Measurements from ENCODE around the gene ITGB8. TPM values are rescaled to one million over a fixed set of nuclear protein-coding genes. Genes with fewer than 3 reads are reported as not detected.

ITGB8 gene
- polyA plus RNA-seq, 1 donor from 2014 or later, result 12.2 TPM

DNA sequence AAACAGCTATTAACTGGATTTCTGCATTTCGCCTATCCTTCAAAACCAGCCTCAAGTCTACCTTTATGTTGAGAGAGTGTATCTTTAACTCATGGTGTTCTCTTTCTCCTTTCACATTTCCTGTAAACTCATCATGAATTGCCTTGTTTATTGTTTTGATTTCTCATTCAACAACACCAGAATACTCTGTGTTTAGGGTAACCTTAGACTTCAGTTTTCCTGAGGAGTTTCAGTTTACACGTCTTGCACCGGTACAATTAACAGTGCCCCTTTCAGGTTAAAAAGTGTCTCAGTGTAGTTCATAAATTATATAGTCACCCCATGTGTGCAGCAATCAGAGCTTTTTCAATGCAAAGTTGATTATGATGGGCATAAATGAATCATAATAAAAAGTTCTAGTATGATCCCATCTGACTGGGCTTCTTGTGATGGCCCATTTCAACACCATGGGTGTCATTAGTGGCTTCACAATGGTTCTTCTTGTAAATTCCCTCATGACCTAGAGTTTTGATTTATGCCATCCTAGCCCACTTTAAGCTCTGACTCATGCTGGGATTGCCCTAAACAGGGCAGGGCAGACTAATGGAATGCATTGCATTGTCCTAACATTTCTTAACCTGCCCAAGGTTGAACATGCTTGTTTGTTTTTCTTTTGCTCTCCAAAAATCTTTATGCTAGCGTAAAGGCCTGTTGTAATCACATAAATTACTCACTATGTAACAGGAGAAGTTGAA, 22.0 kb downstream of the ITGB8 start:
- Histone ChIP-seq H3K27me3 (ENCODE audit: insufficient read depth, low read depth, low read length) (no peaks in the 10 kb centered on the region), H3K9me2 (ENCODE audit: insufficient read depth, low read length) (no peaks in the 10 kb centered on the region), H2AFZ (ENCODE audit: low read depth, low read length) (no peak overlapping the region), H3K9ac (ENCODE audit: low read length) (no peak overlapping the region), H3K27ac (ENCODE audit: low read length) (no peak overlapping the region), H3K79me2 (replicated peaks; ENCODE audit: insufficient read depth, low read length) (peaks cover 11% of the 10 kb centered on the region), H3K36me3 (ENCODE audit: insufficient read depth, low read length) (no peaks in the 10 kb centered on the region), H3K4me2 (ENCODE audit: low read length) (no peak overlapping the region), H3F3A (ENCODE audit: insufficient read depth, low read length, poor library complexity, severe bottlenecking) (no peaks in the 10 kb centered on the region), H3K4me3 (ENCODE audit: low read length) (no peak overlapping the region), H4K20me1 (ENCODE audit: insufficient read depth) (no peaks in the 10 kb centered on the region), H3K9me3 (ENCODE audit: low read length) (no peaks in the 10 kb centered on the region)
- TF ChIP-seq EP300 (conservative IDR thresholded peaks at IDR 0.05; ENCODE audit: poor library complexity, severe bottlenecking), result no peak
- TF ChIP-seq, protein P1, sequence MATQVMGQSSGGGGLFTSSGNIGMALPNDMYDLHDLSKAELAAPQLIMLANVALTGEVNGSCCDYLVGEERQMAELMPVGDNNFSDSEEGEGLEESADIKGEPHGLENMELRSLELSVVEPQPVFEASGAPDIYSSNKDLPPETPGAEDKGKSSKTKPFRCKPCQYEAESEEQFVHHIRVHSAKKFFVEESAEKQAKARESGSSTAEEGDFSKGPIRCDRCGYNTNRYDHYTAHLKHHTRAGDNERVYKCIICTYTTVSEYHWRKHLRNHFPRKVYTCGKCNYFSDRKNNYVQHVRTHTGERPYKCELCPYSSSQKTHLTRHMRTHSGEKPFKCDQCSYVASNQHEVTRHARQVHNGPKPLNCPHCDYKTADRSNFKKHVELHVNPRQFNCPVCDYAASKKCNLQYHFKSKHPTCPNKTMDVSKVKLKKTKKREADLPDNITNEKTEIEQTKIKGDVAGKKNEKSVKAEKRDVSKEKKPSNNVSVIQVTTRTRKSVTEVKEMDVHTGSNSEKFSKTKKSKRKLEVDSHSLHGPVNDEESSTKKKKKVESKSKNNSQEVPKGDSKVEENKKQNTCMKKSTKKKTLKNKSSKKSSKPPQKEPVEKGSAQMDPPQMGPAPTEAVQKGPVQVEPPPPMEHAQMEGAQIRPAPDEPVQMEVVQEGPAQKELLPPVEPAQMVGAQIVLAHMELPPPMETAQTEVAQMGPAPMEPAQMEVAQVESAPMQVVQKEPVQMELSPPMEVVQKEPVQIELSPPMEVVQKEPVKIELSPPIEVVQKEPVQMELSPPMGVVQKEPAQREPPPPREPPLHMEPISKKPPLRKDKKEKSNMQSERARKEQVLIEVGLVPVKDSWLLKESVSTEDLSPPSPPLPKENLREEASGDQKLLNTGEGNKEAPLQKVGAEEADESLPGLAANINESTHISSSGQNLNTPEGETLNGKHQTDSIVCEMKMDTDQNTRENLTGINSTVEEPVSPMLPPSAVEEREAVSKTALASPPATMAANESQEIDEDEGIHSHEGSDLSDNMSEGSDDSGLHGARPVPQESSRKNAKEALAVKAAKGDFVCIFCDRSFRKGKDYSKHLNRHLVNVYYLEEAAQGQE (IDR thresholded peaks at IDR 0.05; ENCODE audit: borderline replicate concordance), result no peak
- TF ChIP-seq MXI1 (conservative IDR thresholded peaks at IDR 0.05; ENCODE audit: poor library complexity, severe bottlenecking), result no peak
- TF ChIP-seq TAF1 (IDR thresholded peaks at IDR 0.05; ENCODE audit: low read depth), result no peak
- TF ChIP-seq, protein P2, sequence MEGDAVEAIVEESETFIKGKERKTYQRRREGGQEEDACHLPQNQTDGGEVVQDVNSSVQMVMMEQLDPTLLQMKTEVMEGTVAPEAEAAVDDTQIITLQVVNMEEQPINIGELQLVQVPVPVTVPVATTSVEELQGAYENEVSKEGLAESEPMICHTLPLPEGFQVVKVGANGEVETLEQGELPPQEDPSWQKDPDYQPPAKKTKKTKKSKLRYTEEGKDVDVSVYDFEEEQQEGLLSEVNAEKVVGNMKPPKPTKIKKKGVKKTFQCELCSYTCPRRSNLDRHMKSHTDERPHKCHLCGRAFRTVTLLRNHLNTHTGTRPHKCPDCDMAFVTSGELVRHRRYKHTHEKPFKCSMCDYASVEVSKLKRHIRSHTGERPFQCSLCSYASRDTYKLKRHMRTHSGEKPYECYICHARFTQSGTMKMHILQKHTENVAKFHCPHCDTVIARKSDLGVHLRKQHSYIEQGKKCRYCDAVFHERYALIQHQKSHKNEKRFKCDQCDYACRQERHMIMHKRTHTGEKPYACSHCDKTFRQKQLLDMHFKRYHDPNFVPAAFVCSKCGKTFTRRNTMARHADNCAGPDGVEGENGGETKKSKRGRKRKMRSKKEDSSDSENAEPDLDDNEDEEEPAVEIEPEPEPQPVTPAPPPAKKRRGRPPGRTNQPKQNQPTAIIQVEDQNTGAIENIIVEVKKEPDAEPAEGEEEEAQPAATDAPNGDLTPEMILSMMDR (IDR thresholded peaks at IDR 0.05; ENCODE audit: poor library complexity, severe bottlenecking), result no peak
- no peak for TF ChIP-seq EZH2 (IDR thresholded peaks at IDR 0.05; ENCODE audit: borderline replicate concordance, insufficient read depth, low read length, poor library complexity, severe bottlenecking)
- no peak for TF ChIP-seq RAD21 (conservative IDR thresholded peaks at IDR 0.05)
- no peak for TF ChIP-seq SMC3 (conservative IDR thresholded peaks at IDR 0.05; ENCODE audit: poor library complexity)
- no peak for TF ChIP-seq POLR2AphosphoS5 (IDR thresholded peaks at IDR 0.05)

DNA sequence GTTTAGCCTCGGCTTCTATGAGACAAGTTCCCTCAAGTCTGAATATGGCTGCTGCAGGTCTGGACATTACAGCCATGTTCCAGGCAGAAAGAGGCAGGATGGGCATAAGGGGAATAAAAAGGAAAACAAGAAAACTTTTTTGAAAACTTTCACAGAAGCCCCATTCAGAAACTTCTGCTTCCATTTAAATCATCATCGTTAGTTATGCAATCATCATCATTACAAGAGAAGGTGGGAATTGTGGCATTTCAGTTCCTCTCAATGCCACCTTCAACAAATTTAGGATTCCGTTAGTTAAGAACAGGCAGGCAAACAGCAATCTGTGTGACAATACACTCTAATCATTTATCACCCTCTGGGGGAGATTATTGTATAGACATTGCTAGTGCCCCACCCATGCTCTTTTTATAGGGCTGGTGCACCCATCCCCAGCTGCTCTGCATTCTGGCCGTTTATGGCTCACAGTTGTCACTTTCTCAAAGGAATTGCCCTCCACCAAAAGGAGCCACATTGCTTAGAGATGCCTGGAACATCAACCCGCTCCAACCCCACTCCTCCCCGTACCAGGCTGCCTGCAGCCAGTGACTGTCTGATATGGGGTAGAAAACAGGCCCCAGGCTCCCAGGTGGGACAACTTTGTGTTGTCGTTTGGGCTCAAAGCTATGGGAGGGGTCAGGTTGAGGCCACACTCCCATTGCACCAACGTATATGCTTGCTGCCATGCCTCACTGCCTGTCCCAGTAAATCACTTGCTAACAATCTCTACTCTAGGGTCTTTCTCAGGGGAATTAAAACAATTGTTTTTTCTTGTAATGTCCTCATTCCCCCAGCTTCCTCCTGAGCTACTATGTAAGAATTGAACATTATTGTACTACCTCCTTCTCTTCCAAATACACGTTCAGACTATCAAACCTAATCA, 24.2 kb downstream of the ITGB8 start:
- Histone ChIP-seq H3K9me2 (ENCODE audit: insufficient read depth, low read length) (no peaks in the 10 kb centered on the region), H3K4me2 (ENCODE audit: low read length) (no peak overlapping the region), H3K27me3 (ENCODE audit: insufficient read depth, low read depth, low read length) (no peaks in the 10 kb centered on the region), H3K4me3 (ENCODE audit: low read length) (no peak overlapping the region), H3K9ac (ENCODE audit: low read length) (no peak overlapping the region), H3K79me2 (replicated peaks; ENCODE audit: insufficient read depth, low read length) (peaks cover 11% of the 10 kb centered on the region), H4K20me1 (ENCODE audit: insufficient read depth) (no peaks in the 10 kb centered on the region), H3K36me3 (ENCODE audit: insufficient read depth, low read length) (no peaks in the 10 kb centered on the region), H3K9me3 (ENCODE audit: low read length) (no peaks in the 10 kb centered on the region), H3F3A (ENCODE audit: insufficient read depth, low read length, poor library complexity, severe bottlenecking) (no peaks in the 10 kb centered on the region), H3K27ac (ENCODE audit: low read length) (no peak overlapping the region), H2AFZ (ENCODE audit: low read depth, low read length) (no peak overlapping the region)
- TF ChIP-seq TAF1 (IDR thresholded peaks at IDR 0.05; ENCODE audit: low read depth), result no peak
- TF ChIP-seq POLR2AphosphoS5 (IDR thresholded peaks at IDR 0.05), result no peak
- TF ChIP-seq, protein P2 (IDR thresholded peaks at IDR 0.05; ENCODE audit: poor library complexity, severe bottlenecking), result no peak
- no peak for TF ChIP-seq RAD21 (conservative IDR thresholded peaks at IDR 0.05)
- no peak for TF ChIP-seq SMC3 (conservative IDR thresholded peaks at IDR 0.05; ENCODE audit: poor library complexity)
- TF ChIP-seq MXI1 (conservative IDR thresholded peaks at IDR 0.05; ENCODE audit: poor library complexity, severe bottlenecking), result no peak
- TF ChIP-seq EZH2 (IDR thresholded peaks at IDR 0.05; ENCODE audit: borderline replicate concordance, insufficient read depth, low read length, poor library complexity, severe bottlenecking), result no peak
- no peak for TF ChIP-seq EP300 (conservative IDR thresholded peaks at IDR 0.05; ENCODE audit: poor library complexity, severe bottlenecking)
- TF ChIP-seq, protein P1 (IDR thresholded peaks at IDR 0.05; ENCODE audit: borderline replicate concordance), result no peak
